AG04450 (cell line): Measurements from ENCODE around the gene SLC10A7. TPM values are rescaled to one million over a fixed set of nuclear protein-coding genes. Genes with fewer than 3 reads are reported as not detected.

ENCODE experiments used
- CTCF ChIA-PET: fragments of 300-600, 350-600 bp; formaldehyde crosslinking; extraction: SDS; loops from one replicate; lab custom pipeline; 2022; ENCODE audit warnings: antibody characterized with exemption, inconsistent platforms; lab: Charles Lee
- POLR2A ChIA-PET: fragments of 350-600 bp; formaldehyde crosslinking; extraction: SDS; loops from one replicate; lab custom pipeline; 2021; ENCODE audit warnings: antibody characterized with exemption, inconsistent platforms; lab: Yijun Ruan, JAX
- DNase-seq: peaks from one replicate; pipeline ENCODE4 v3.0.0-alpha.2; 2011; ENCODE audit warnings: low read depth, low spot score
- H3K27ac ChIP-seq: one replicate; pipeline ENCODE4 v1.5.1; 2012; ENCODE audit warnings: low read depth, low read length, control low read depth
- H3K27me3 ChIP-seq: one replicate; pipeline ENCODE4 v1.6.0; 2012; ENCODE audit warnings: low read length; ENCODE audit not compliant: control insufficient read depth, insufficient read depth
- H3K4me3 ChIP-seq: 2 replicates; pipeline ENCODE4 v1.5.1; 2011; ENCODE audit warnings: mild to moderate bottlenecking, low read depth, low read length, control low read depth
- H3K9me3 ChIP-seq: 2 replicates; pipeline ENCODE4 v1.5.1; 2012; ENCODE audit warnings: low read length; ENCODE audit not compliant: control insufficient read depth, insufficient read depth
- CTCF ChIP-seq: IDR thresholded peaks from 2 replicates; pipeline ENCODE4 v1.5.1; 2011; ENCODE audit warnings: low read depth, low read length, control low read depth, inconsistent platforms
- polyA plus RNA-seq: library from polyadenylated mRNA; depleted of rRNA; stranded (reverse); fragments of >200 nt; gene quantifications from 2 replicates; pipeline ENCODE4 v1.2.3, GENCODE V29; 2011

The SLC10A7 gene
- polyA plus RNA-seq, 1 experiment: 13.8 TPM

- Histone ChIP-seq H3K9me3 (no peaks in the 10 kb centered on the region), H3K27ac (no peak overlapping the region), H3K4me3 (no peak overlapping the region), H3K27me3 (no peaks in the 10 kb centered on the region)
- DNase-seq: no peak
- CTCF ChIA-PET: no interaction called here
- POLR2A ChIA-PET: no interaction called here
- no peak for TF ChIP-seq CTCF
Observed at GRCh38 chr4:146275370-146275769, 246.4 kb downstream of the SLC10A7 start.

- DNase-seq: no peak
- Histone ChIP-seq H3K9me3 (no peaks in the 10 kb centered on the region), H3K27me3 (no peaks in the 10 kb centered on the region), H3K4me3 (no peak overlapping the region), H3K27ac (no peak overlapping the region)
- ChIA-PET CTCF (no interaction called here), POLR2A (interaction anchor here (0.7 kb wide), 1 partner anchor 231 kb away, joined by 5 read pairs; no protein-coding TSS in a partner anchor)
- TF ChIP-seq CTCF: no peak
Observed at GRCh38 chr4:146274774-146275173, 247.0 kb downstream of the SLC10A7 start.

GRCh38 chr4:146273204-146273901 lies 248.4 kb downstream of the SLC10A7 start:
- ChIA-PET POLR2A (no interaction called here), CTCF (interaction anchor here (0.6 to 0.7 kb wide), 2 partner anchors 644 to 789 kb away, joined by 3 to 4 read pairs; no protein-coding TSS in a partner anchor)
- Histone ChIP-seq H3K27me3 (no peaks in the 10 kb centered on the region), H3K9me3 (no peaks in the 10 kb centered on the region), H3K27ac (no peak overlapping the region), H3K4me3 (no peak overlapping the region)
- DNase-seq: no peak
- no peak for TF ChIP-seq CTCF

GRCh38 chr4:146271466-146271865 lies 250.3 kb downstream of the SLC10A7 start:
- POLR2A ChIA-PET: no interaction called here
- H3K27me3 ChIP-seq: no peaks in the 10 kb centered on the region
- no peak overlapping the region for H3K27ac ChIP-seq
- DNase-seq: no peak
- no peak overlapping the region for H3K4me3 ChIP-seq
- no peaks in the 10 kb centered on the region for H3K9me3 ChIP-seq
- no peak for TF ChIP-seq CTCF
- CTCF ChIA-PET: interaction anchor here (1.7 kb wide), 1 partner anchor 29 kb away, joined by 4 read pairs; no protein-coding TSS in a partner anchor

GRCh38 chr4:146269228-146269653 lies 252.5 kb downstream of the SLC10A7 start:
- no peak for TF ChIP-seq CTCF
- CTCF ChIA-PET: interaction anchor here (2.0 kb wide), 1 partner anchor 72 kb away, joined by 4 read pairs; no protein-coding TSS in a partner anchor
- DNase-seq: no peak
- no peaks in the 10 kb centered on the region for H3K9me3 ChIP-seq
- POLR2A ChIA-PET: no interaction called here
- H3K4me3 ChIP-seq: no peak overlapping the region
- H3K27ac ChIP-seq: no peak overlapping the region
- H3K27me3 ChIP-seq: no peaks in the 10 kb centered on the region
